Measurements from ENCODE around the gene CPE. TPM values are rescaled to one million over a fixed set of nuclear protein-coding genes. Genes with fewer than 3 reads are reported as not detected.

The CPE gene
- total RNA-seq, 6 experiments from 2014 or later, result 0.09 TPM; not detected in 5

DNA sequence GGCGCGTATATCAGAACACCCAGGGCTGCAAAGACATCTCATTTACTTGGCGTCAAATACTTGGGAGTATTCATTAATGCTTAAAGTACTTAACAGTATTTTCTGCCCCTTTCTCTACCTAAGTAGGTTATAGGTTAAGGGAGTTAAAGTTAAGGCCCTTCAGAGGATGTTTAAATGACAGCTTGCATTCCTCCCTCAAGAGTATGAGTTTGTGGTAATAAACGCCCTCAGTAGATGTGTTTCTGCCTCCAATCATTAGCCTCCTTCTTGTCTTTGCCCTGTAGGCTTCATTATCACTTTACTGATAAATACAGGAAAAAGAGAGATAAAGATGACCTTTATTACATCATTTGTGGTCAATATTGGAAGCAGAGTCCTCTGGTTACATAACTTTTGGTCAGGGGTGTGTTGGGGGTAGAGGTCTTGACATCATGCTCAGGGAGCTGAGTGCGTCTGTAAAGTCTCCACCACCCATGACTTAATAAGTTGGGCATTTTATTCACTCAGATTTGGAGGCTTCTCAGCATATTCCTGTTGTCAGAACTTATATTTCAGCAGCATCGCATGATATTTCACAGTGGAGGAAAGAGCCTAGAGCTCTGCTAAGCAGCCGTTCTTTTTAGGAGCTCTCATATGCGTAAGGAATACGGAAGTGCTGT is 145.9 kb downstream of the CPE start:
- no peak for DNase-seq
- no peaks in the 10 kb centered on the region for H3K4me1 Mint-ChIP-seq (ENCODE audit: low read depth)
- H3K9me3 Mint-ChIP-seq, result no peaks in the 10 kb centered on the region
- no peak overlapping the region for H3K4me3 Mint-ChIP-seq
- H3K36me3 Mint-ChIP-seq (ENCODE audit: low read depth), result no peaks in the 10 kb centered on the region
- TF ChIP-seq, protein P1, sequence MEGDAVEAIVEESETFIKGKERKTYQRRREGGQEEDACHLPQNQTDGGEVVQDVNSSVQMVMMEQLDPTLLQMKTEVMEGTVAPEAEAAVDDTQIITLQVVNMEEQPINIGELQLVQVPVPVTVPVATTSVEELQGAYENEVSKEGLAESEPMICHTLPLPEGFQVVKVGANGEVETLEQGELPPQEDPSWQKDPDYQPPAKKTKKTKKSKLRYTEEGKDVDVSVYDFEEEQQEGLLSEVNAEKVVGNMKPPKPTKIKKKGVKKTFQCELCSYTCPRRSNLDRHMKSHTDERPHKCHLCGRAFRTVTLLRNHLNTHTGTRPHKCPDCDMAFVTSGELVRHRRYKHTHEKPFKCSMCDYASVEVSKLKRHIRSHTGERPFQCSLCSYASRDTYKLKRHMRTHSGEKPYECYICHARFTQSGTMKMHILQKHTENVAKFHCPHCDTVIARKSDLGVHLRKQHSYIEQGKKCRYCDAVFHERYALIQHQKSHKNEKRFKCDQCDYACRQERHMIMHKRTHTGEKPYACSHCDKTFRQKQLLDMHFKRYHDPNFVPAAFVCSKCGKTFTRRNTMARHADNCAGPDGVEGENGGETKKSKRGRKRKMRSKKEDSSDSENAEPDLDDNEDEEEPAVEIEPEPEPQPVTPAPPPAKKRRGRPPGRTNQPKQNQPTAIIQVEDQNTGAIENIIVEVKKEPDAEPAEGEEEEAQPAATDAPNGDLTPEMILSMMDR (IDR thresholded peaks at IDR 0.05), result no peak
- no peaks in the 10 kb centered on the region; the same call in none of the 2 replicates for H3K27me3 Mint-ChIP-seq (ENCODE audit: insufficient read depth)
- no peak overlapping the region for H3K27ac Mint-ChIP-seq

DNA sequence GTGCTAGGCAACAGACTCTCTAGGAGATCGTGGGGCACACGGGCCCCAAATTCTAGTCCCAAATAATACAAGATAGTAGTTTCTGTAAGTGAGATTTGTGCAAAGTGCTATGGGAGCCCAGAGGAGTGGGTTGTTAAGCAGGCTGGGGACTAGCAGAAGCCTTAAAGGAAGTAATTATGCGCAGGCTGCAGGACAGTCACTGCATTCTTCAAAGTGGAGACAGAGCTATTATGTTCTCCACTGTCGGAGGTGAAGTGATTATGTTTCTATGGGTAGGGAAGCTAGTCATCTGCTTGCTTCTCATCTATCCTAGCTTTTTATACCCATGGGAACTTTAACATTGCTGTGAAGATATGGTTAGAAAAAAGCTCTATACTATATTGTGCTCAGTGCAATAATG is 154.2 kb downstream of the CPE start:
- DNase-seq, result no peak
- TF ChIP-seq, protein P1 (IDR thresholded peaks at IDR 0.05), result no peak
- H3K36me3 Mint-ChIP-seq (ENCODE audit: low read depth), result no peaks in the 10 kb centered on the region
- peaks cover 7% of the 10 kb centered on the region for H3K27me3 Mint-ChIP-seq (ENCODE audit: insufficient read depth)
- no peaks in the 10 kb centered on the region for H3K4me1 Mint-ChIP-seq (ENCODE audit: low read depth)
- H3K9me3 Mint-ChIP-seq, result no peaks in the 10 kb centered on the region
- no peak overlapping the region for H3K27ac Mint-ChIP-seq
- H3K4me3 Mint-ChIP-seq, result no peak overlapping the region

DNA sequence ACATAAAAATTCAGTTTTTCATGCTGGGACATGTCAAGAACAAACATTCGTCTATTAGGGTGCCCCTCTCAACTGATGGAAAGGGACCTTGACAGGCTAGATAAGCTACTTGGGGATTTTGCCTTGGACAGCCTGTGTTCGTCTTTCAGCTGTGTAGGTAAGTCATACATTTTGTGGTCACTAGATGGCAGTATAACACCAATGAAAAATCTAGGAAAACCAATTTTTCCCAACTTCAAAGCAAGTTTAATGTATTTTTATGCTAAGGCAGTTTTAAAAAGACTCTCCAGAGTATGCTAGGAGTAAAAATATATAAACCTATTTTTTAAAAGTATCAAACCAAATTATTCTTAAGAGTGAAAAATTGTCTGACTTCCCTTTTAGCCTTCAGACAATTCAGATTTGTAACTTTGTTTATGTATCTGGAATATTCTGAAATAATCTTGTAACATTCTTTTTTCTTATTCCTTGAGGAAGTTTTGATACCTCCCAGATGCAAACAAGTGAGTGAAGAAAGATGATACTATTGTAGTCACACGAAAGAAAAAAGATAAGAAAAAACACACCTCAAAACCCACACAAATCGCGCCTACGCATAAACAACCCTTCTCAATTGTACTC is 158.3 kb downstream of the CPE start:
- no peak overlapping the region for H3K4me3 Mint-ChIP-seq
- H3K9me3 Mint-ChIP-seq, result no peaks in the 10 kb centered on the region
- H3K4me1 Mint-ChIP-seq (ENCODE audit: low read depth), result no peaks in the 10 kb centered on the region
- H3K36me3 Mint-ChIP-seq (ENCODE audit: low read depth), result no peaks in the 10 kb centered on the region
- peak; percentile 31 for DNase-seq
- peaks cover 15% of the 10 kb centered on the region for H3K27me3 Mint-ChIP-seq (ENCODE audit: insufficient read depth)
- H3K27ac Mint-ChIP-seq, result no peak overlapping the region
- TF ChIP-seq, protein P1 (IDR thresholded peaks at IDR 0.05), result peak; percentile 91

DNA sequence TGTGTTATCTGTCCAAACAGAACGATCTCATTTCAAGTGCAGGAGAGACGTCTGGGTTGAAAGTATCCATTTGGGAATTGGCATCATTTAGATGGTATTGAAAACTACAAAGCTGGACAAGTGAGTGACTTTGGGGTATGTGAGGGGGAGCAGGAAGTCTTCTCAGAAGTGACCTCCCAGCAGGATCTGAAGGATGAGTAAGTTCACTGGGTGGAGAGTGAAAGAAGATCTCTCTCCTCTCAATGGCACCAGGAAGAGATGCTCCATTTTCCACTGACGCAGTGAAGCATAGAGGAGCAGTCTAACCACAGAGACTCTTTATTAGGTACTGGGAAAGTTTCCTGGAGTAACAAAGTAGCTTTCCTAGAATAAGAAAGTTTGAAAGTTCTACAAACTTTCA is 161.0 kb downstream of the CPE start:
- DNase-seq, result no peak
- TF ChIP-seq, protein P1 (IDR thresholded peaks at IDR 0.05), result no peak
- H3K27ac Mint-ChIP-seq, result no peak overlapping the region
- H3K4me3 Mint-ChIP-seq, result no peak overlapping the region
- no peaks in the 10 kb centered on the region for H3K4me1 Mint-ChIP-seq (ENCODE audit: low read depth)
- peaks cover 8% of the 10 kb centered on the region for H3K27me3 Mint-ChIP-seq (ENCODE audit: insufficient read depth)
- H3K9me3 Mint-ChIP-seq, result no peaks in the 10 kb centered on the region
- no peaks in the 10 kb centered on the region for H3K36me3 Mint-ChIP-seq (ENCODE audit: low read depth)

DNA sequence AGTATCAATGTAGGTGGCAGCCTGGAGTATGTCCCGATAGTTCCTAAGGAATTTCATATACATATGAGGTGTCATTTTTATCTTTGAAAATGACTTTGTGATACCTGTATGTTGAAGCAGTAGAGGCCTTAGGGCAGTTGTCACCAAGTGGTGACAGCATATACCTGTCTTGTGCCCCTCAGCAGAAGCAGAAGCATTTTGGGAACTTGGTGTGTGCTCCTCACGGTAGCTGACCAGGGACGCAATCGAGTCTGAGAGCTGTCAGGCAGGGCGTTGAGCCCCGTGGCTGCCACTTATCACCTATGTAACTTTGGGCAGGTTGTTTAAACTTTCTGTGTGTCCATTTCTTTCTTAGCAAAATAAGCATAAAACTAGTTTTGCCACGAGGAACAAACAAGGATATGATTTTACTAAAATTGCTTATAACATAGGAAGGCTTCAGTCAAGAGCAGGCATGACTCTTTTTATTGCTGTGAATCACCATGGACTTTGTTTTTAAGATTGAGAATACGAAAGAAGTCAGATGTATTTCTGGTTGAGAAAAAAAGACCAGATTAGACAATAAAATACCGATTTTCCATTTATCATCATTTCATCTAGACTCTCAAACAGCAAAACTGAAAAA is 161.5 kb downstream of the CPE start:
- Mint-ChIP-seq H3K27ac (no peak overlapping the region), H3K27me3 (ENCODE audit: insufficient read depth) (peaks cover 8% of the 10 kb centered on the region), H3K9me3 (no peaks in the 10 kb centered on the region), H3K4me3 (no peak overlapping the region), H3K4me1 (ENCODE audit: low read depth) (no peaks in the 10 kb centered on the region), H3K36me3 (ENCODE audit: low read depth) (no peaks in the 10 kb centered on the region)
- TF ChIP-seq, protein P1 (IDR thresholded peaks at IDR 0.05), result no peak
- DNase-seq, result no peak

All from HFFc6 (cell line).